ACC112 (cell line): ENCODE results near the gene ERV3-1.
"Not testable (repeated sequence)": the region's sequence is repeated elsewhere in the genome, so short reads cannot be mapped to it uniquely, and the experiment has no call there.

Experiments
- H2AFZ ChIP-seq: fragments of 200-600 bp; sonication (generic); one replicate; pipeline ENCODE4 v1.6.0; 2017; ENCODE audit warnings: antibody characterized with exemption, low read length; ENCODE audit not compliant: unreplicated experiment
- H3K27ac ChIP-seq: fragments of 200-600 bp; sonication (generic); 2 replicates; pipeline ENCODE4 v1.5.1; 2014; ENCODE audit warnings: low read depth, mild to moderate bottlenecking, antibody characterized with exemption, low read length, moderate library complexity
- H3K27me3 ChIP-seq: fragments of 200-600 bp; sonication (generic); 2 replicates; pipeline ENCODE4 v1.6.1; 2014; ENCODE audit warnings: mild to moderate bottlenecking, antibody characterized with exemption, low read length, moderate library complexity, mixed read lengths; ENCODE audit not compliant: insufficient read depth
- H3K36me3 ChIP-seq: fragments of 200-600 bp; sonication (generic); 2 replicates; pipeline ENCODE4 v1.6.1; 2016; ENCODE audit warnings: mild to moderate bottlenecking, antibody characterized with exemption, low read length, moderate library complexity, mixed read lengths; ENCODE audit not compliant: insufficient read depth
- H3K4me1 ChIP-seq: fragments of 200-600 bp; sonication (generic); one replicate; pipeline ENCODE4 v1.6.1; 2016; ENCODE audit warnings: low read length, mixed read lengths; ENCODE audit not compliant: insufficient read depth, unreplicated experiment, control insufficient read depth
- H3K4me3 ChIP-seq: fragments of 200-600 bp; sonication (generic); 2 replicates; pipeline ENCODE4 v1.5.1; 2014; ENCODE audit warnings: mild to moderate bottlenecking, low read depth, low read length
- H3K79me2 ChIP-seq: fragments of 200-600 bp; sonication (generic); one replicate; pipeline ENCODE4 v1.6.0; 2016; ENCODE audit warnings: low read length; ENCODE audit not compliant: control insufficient read depth, unreplicated experiment, insufficient read depth

The ERV3-1 gene

DNA sequence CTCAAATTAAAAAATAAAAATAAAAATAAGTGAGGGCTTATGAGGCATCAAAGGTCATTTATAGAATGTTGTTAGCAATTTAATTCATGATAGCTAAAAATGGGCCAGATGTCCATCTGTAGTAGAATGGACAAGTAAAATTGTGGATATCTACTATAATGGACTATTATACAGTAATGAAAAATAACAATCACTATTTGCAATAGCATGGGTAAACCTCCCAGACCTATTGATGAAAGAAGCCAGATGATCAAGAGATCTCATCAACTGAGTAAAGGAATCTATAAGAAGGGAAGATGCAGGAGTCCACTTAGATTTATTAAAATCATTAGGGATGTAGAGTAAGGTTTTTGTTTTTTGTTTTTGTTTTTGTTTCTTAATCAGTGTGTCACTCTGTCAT is 29.0 kb upstream of the ERV3-1 start:
- peaks cover 15% of the 10 kb centered on the region for H3K79me2 ChIP-seq
- not testable (repeated sequence) for H3K27ac ChIP-seq, H2AFZ ChIP-seq, H3K36me3 ChIP-seq, H3K4me3 ChIP-seq, H3K27me3 ChIP-seq, H3K4me1 ChIP-seq

DNA sequence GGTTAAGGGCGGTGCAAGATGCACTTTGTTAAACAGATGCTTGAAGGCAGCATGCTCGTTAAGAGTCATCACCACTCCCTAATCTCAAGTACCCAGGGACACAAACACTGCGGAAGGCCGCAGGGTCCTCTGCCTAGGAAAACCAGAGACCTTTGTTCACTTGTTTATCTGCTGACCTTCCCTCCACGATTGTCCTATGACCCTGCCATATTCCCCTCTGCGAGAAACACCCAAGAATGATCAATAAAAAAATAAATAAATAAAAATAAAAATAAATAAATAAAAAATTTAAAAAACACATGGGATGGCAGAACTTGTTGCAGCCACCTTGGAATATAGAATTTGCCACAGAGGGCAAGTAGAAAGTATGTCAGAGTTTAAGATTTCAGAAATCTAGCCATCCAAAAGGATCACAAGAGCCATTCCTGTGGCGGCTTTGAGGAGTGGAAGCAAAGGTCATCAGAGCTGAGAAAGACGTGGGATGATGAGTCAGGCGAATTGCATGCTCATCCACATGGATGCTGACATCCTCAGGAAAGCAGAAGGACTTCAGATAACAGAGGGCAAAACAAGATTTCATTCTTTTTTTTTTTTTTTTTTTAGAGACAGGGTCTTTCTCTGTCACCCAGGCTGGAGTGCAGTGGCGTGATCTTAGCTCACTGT is 27.8 kb upstream of the ERV3-1 start:
- not testable (repeated sequence) for H3K79me2 ChIP-seq, H2AFZ ChIP-seq, H3K27ac ChIP-seq, H3K4me3 ChIP-seq, H3K36me3 ChIP-seq, H3K4me1 ChIP-seq, H3K27me3 ChIP-seq

DNA sequence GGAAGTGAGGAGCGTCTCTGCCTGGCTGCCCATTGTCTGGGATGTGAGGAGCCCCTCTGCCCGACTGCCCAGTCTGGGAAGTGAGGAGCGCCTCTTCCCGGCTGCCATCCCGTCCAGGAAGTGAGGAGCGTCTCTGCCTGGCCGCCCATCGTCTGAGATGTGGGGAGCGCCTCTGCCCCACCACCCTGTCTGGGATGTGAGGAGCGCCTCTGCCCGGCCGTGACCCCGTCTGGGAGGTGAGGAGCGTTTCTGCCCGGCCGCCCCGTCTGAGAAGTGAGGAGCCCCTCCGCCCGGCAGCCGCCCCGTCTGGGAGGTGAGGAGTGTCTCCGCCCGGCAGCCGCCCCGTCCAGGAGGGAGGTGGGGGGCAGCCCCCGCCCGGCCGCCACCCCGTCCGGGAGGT is 26.9 kb upstream of the ERV3-1 start:
- not testable (repeated sequence) for H3K4me3 ChIP-seq, H3K27me3 ChIP-seq, H2AFZ ChIP-seq

DNA sequence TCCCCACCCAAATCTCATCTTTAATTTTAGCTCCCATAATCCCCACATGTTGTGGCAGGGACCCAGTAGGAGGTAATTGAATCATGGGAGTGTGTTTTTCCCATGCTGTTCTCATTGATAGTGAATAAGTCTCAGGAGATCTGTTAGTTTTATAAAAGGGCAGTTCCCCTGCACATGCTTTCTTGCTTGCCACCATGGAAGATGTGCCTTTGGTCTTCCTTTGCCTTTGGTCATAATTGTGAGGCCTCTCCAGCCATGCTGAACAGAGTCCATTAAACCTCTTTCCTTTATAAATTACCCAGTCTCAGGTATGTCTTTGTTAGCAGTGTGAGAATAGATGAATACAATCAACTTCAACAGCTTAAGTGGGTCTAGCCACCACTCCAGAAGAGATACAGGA is 18.5 kb upstream of the ERV3-1 start:
- H3K27me3 ChIP-seq, H3K4me1 ChIP-seq, H3K27ac ChIP-seq, H2AFZ ChIP-seq, H3K4me3 ChIP-seq, H3K36me3 ChIP-seq, H3K79me2 ChIP-seq: not testable (repeated sequence)

More for the DNA sequence above, 26.9 kb upstream of the ERV3-1 start:
- H3K36me3 ChIP-seq, H3K79me2 ChIP-seq, H3K27ac ChIP-seq, H3K4me1 ChIP-seq: not testable (repeated sequence)

DNA sequence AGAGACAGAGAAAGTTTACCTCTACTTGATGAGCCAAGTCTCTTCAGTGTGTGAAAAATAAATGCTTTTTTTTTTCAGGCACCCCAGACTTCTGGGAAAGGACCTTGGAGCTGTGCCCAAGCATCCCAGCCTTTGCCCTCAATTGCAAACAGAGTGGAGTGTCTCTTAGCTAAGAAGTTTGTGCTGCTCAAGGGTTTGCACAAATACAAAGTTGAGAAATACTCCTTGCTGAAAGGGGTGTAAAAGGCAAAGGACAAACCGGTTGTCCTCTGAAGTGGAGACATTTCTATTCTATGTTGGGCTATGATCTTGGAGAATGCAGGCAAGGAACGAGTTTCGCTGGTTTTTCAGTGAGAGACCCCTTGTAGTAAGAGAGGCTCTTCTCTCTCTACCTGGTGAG is 14.5 kb upstream of the ERV3-1 start:
- H3K4me3 ChIP-seq, H3K27ac ChIP-seq, H2AFZ ChIP-seq, H3K27me3 ChIP-seq, H3K4me1 ChIP-seq, H3K36me3 ChIP-seq, H3K79me2 ChIP-seq: not testable (repeated sequence)

DNA sequence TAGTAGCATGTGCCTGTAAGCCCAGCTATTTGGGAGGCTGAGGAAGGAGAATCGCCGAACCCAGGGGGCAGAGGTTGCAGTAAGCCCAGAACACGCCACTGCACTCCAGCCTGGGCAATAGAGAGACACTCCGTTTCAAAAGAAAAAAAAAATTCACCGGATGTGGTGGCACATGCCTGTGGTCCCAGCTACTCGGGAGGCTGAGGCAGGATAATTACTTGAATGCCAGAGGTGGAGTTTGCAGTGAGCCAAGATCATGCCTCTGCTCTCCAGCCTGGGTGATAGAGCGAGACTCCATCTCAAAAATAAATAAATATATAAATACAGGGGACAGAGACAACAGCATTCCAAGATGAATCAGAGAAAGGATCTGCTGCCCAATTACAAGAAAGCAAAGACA is 3.4 kb upstream of the ERV3-1 start:
- H3K79me2 ChIP-seq = peaks cover 14% of the 10 kb centered on the region
- not testable (repeated sequence) for H2AFZ ChIP-seq

DNA sequence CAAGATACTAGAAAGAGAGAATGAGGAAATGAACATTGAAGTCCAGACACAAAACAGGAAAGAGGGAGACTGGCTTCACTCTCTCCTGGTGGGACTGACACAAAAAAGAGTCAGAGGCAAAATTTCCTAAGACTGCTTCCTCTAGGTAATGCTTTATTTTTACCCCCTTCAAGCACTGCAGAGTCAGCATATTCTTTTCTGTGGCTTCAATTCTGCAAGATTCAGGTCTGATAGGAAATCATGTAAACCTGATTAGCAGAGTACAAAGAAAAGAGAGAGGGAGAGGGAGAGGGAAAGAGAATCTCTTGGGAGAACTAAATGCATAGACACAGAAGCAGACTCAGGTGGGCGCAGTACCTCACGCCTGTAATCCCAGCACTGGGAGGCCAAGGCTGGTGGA is 2.9 kb upstream of the ERV3-1 start:
- H3K4me1 ChIP-seq, H3K27me3 ChIP-seq, H3K4me3 ChIP-seq, H3K27ac ChIP-seq, H3K36me3 ChIP-seq, H2AFZ ChIP-seq: not testable (repeated sequence)
- peaks cover 15% of the 10 kb centered on the region for H3K79me2 ChIP-seq

More for the DNA sequence above, 3.4 kb upstream of the ERV3-1 start:
- H3K36me3 ChIP-seq, H3K27me3 ChIP-seq, H3K4me1 ChIP-seq, H3K27ac ChIP-seq, H3K4me3 ChIP-seq: not testable (repeated sequence)

DNA sequence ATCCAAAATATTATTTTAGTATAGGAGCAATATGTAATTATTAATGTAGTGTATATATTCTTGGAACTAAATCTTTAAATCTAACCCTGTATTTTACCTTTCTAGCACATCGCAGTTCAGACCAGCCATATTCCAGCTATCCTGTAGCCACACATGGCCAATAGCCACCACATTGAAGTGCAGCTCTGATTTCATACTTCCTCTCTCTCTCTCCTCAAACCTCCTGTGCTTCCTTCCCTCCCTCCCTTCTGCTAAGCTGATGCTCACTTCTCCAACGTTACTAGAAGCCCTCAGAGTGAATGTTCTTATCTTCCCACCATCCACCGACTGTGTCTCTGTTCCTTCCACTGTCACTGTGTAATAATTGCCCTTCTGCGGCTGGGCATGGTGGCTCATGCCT is 549 bp upstream of the ERV3-1 start:
- peaks cover 19% of the 10 kb centered on the region for H3K79me2 ChIP-seq
- H3K27ac ChIP-seq, H3K27me3 ChIP-seq, H3K36me3 ChIP-seq, H3K4me1 ChIP-seq, H2AFZ ChIP-seq, H3K4me3 ChIP-seq: not testable (repeated sequence)

DNA sequence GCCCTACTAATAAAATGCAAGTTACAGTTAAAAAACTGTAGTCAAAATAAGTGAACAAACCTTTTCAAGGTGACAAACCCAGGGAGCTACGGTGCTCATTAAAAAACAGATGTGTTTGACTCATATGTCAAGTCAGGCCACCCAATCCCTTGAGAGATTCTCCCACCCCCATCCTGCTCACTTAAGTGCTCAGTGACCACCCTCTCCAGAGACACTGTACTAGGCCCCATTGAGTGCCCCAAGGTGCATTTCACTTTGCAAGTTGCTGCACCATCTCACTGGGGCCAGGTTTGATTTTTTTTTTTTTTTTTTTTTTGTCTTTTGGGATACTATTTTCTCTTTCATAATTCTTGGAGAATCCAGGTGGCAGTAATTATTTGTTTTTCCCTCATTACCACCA is 1.9 kb downstream of the ERV3-1 start:
- Histone ChIP-seq H3K27me3 (no peaks in the 10 kb centered on the region), H3K79me2 (peaks cover 25% of the 10 kb centered on the region), H2AFZ (no peak overlapping the region), H3K36me3 (peaks cover 16% of the 10 kb centered on the region), H3K4me1 (peaks cover 9% of the 10 kb centered on the region), H3K4me3 (no peak overlapping the region), H3K27ac (no peak overlapping the region)

DNA sequence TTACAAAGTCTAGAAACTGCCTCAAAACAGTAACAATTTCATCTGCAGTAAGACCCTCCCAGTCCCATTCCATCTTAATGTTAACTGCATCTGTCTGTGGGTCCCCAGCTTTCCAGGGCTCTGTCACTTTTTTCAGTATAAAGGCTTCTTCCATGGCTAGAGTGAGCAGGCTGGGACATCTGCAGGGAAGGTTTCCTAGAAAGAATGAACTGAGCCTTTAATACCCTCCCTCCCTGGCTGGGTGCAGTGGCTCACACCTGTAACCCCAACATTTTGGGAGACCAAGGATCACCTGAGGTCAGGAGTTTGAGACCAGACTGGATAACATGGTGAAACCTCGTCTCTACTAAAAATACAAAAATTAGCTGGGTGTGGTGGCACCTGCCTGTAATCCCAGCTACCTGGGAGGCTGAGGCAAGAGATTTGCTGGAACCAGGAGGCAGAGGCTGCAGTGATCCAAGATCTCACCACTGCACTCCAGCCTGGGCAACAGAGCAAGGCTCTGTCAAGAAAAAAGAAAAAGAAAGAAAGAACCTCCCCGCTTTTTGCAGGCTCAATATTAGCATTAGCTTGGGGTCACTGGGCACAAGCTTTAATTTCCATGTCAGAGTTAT is 3.4 kb downstream of the ERV3-1 start:
- no peak overlapping the region for H3K4me3 ChIP-seq
- no peak overlapping the region for H3K27ac ChIP-seq
- no peak overlapping the region for H2AFZ ChIP-seq
- H3K4me1 ChIP-seq = peaks cover 9% of the 10 kb centered on the region
- no peaks in the 10 kb centered on the region for H3K27me3 ChIP-seq
- peaks cover 16% of the 10 kb centered on the region for H3K36me3 ChIP-seq
- H3K79me2 ChIP-seq = peaks cover 25% of the 10 kb centered on the region

DNA sequence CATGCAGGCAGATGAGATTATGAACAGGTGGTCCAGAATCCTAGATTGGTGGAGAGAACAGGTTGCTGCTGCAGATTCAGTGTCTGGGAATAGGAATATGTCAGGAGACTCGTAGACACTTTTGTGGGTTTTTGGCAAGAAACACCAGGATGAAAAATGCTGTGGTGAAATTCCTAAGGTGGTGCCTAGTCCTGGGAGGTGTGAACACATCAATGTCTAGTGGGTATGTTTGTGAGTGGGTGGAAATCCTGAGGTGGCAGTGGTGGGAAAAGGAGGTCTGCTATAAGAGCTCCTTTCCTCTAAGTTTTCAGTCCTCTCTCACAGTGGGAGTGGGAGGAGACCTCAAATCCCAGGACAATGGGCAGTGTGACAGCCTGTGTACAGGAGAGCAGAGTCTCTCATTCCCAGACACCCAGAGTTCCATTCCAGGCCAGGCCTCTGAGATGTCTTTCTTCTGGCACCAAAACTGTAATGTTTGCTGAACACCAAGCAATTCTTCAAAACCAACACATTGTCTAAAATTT is 5.1 kb downstream of the ERV3-1 start:
- Histone ChIP-seq H3K79me2 (peaks cover 25% of the 10 kb centered on the region), H3K36me3 (peaks cover 20% of the 10 kb centered on the region), H3K27ac (no peak overlapping the region), H3K4me1 (peaks cover 9% of the 10 kb centered on the region), H3K4me3 (no peak overlapping the region), H2AFZ (no peak overlapping the region), H3K27me3 (no peaks in the 10 kb centered on the region)
